WTC11 (cell line): Measurements from ENCODE around the gene ASF1A. TPM values are rescaled to one million over a fixed set of nuclear protein-coding genes. Genes with fewer than 3 reads are reported as not detected.

Experiments used
- ATAC-seq: fragments of 200-7000 bp; cut with Tn5 transposase; 2 replicates; pipeline ENCODE4 v1.10.0; 2021; ENCODE audit warnings: mild to moderate bottlenecking, moderate library complexity
- CTCF ChIA-PET: fragments of 300-600 bp; sonication (Branson Sonifier 250); formaldehyde crosslinking; loops from one replicate; lab custom pipeline; 2021; ENCODE audit warnings: antibody characterized with exemption; lab: Charles Lee
- POLR2A ChIA-PET: fragments of 350-600 bp; sonication (Branson Sonifier 250); formaldehyde crosslinking; loops from one replicate; lab custom pipeline; 2021; ENCODE audit warnings: antibody characterized with exemption; lab: Charles Lee
- DNase-seq: peaks from one replicate; pipeline ENCODE4 v3.0.0; 2021; ENCODE audit warnings: low spot score
- H3K27ac Mint-ChIP-seq: 2 replicates; pipeline ENCODE4 v1.8.0; 2021; ENCODE audit warnings: mixed read lengths
- H3K27me3 Mint-ChIP-seq: 2 replicates; pipeline ENCODE4 v1.8.0; 2021; ENCODE audit warnings: low read depth, mild to moderate bottlenecking, moderate library complexity, mixed read lengths
- H3K36me3 Mint-ChIP-seq: 2 replicates; pipeline ENCODE4 v1.8.0; 2021; ENCODE audit warnings: mixed read lengths
- H3K4me1 Mint-ChIP-seq: 2 replicates; pipeline ENCODE4 v1.8.0; 2022; ENCODE audit warnings: mixed read lengths
- H3K4me3 Mint-ChIP-seq: 2 replicates; pipeline ENCODE4 v1.8.0; 2021; ENCODE audit warnings: mild to moderate bottlenecking, moderate library complexity, mixed read lengths
- H3K9me3 Mint-ChIP-seq: 2 replicates; pipeline ENCODE4 v1.8.0; 2021; ENCODE audit warnings: mixed read lengths
- CBFB ChIP-seq: sonication (generic); formaldehyde crosslinking; IDR thresholded peaks from 2 replicates; pipeline ENCODE4 v1.8.1; 2022; ENCODE audit warnings: mild to moderate bottlenecking, low read depth, missing genetic modification reagents
- CTCF ChIP-seq: fragments of 200-600 bp; IDR thresholded peaks from 2 replicates; pipeline ENCODE4 v1.8.0; 2022; ENCODE audit warnings: antibody characterized with exemption
- FOXJ3 ChIP-seq: sonication (generic); formaldehyde crosslinking; IDR thresholded peaks from 2 replicates; pipeline ENCODE4 v1.9.0; 2021; ENCODE audit warnings: missing genetic modification reagents, mild to moderate bottlenecking, borderline replicate concordance
- GABPB1 ChIP-seq: sonication (generic); formaldehyde crosslinking; IDR thresholded peaks from 2 replicates; pipeline ENCODE4 v1.8.1; 2023; ENCODE audit warnings: mild to moderate bottlenecking, missing genetic modification reagents
- GRHL2 ChIP-seq: fragments of 250-450 bp; sonication (Bioruptor Pico); IDR thresholded peaks from 2 replicates; pipeline ENCODE4 v1.8.0; 2022; ENCODE audit warnings: mild to moderate bottlenecking, moderate library complexity; ENCODE audit not compliant: insufficient replicate concordance, severe bottlenecking
- HMGXB4 ChIP-seq: sonication (generic); formaldehyde crosslinking; IDR thresholded peaks from 2 replicates; pipeline ENCODE4 v1.8.1; 2023; ENCODE audit warnings: mild to moderate bottlenecking, moderate library complexity, missing genetic modification reagents
- NFATC4 ChIP-seq: fragments of 250-450 bp; sonication (Bioruptor Pico); IDR thresholded peaks from 2 replicates; pipeline ENCODE4 v1.9.0; 2021; ENCODE audit warnings: mild to moderate bottlenecking
- SMAD3 ChIP-seq: sonication (generic); formaldehyde crosslinking; IDR thresholded peaks from 2 replicates; pipeline ENCODE4 v1.8.0; 2022; ENCODE audit warnings: missing genetic modification reagents, mild to moderate bottlenecking, borderline replicate concordance
- ZBTB21 ChIP-seq: sonication (generic); formaldehyde crosslinking; IDR thresholded peaks from 2 replicates; pipeline ENCODE4 v1.8.1; 2023; ENCODE audit warnings: mild to moderate bottlenecking, missing genetic modification reagents, borderline replicate concordance
- ZNF219 ChIP-seq: sonication (generic); formaldehyde crosslinking; IDR thresholded peaks from 2 replicates; pipeline ENCODE4 v1.8.0; 2023; ENCODE audit warnings: missing genetic modification reagents, mild to moderate bottlenecking, borderline replicate concordance
- ZNF423 ChIP-seq: fragments of 250-450 bp; sonication (Bioruptor Pico); IDR thresholded peaks from 2 replicates; pipeline ENCODE4 v2.1.2; 2022; ENCODE audit warnings: mild to moderate bottlenecking, moderate library complexity
- ZNF532 ChIP-seq: fragments of 250-450 bp; sonication (Bioruptor Pico); IDR thresholded peaks from 2 replicates; pipeline ENCODE4 v1.9.0; 2021; ENCODE audit warnings: mild to moderate bottlenecking, borderline replicate concordance
- total RNA-seq: library from RNA; stranded (reverse); gene quantifications from 3 replicates; pipeline ENCODE4 v1.2.3, GENCODE V29; 2021
- TF ChIP-seq, protein P1 (sequence below): fragments of 250-450 bp; sonication (Bioruptor Pico); IDR thresholded peaks from 2 replicates; pipeline ENCODE4 v1.9.0; 2021; ENCODE audit warnings: moderate library complexity, mild to moderate bottlenecking, inconsistent platforms, borderline replicate concordance
- TF ChIP-seq, protein P2 (sequence below): sonication (generic); formaldehyde crosslinking; IDR thresholded peaks from 2 replicates; pipeline ENCODE4 v1.8.1; 2022; ENCODE audit warnings: mild to moderate bottlenecking, missing genetic modification reagents, moderate library complexity, borderline replicate concordance
- TF ChIP-seq, protein P3 (sequence below): sonication (generic); formaldehyde crosslinking; IDR thresholded peaks from 2 replicates; pipeline ENCODE4 v1.8.0; 2022; ENCODE audit warnings: mild to moderate bottlenecking, missing genetic modification reagents
- TF ChIP-seq, protein P4 (sequence below): fragments of 250-450 bp; sonication (Bioruptor Pico); IDR thresholded peaks from 2 replicates; pipeline ENCODE4 v1.9.0; 2021; ENCODE audit warnings: mild to moderate bottlenecking

ASF1A gene
- total RNA-seq, 1 experiment from 2014 or later: 36.7 TPM

GRCh38 chr6:118875672-118876071 lies 18.3 kb upstream of the ASF1A start:
- no peaks in the 10 kb centered on the region for H3K27me3 Mint-ChIP-seq
- DNase-seq (no peak), ATAC-seq (no peak)
- peaks cover 10% of the 10 kb centered on the region for H3K4me1 Mint-ChIP-seq
- ChIA-PET CTCF (no interaction called here), POLR2A (no interaction called here)
- TF ChIP-seq, protein P1, sequence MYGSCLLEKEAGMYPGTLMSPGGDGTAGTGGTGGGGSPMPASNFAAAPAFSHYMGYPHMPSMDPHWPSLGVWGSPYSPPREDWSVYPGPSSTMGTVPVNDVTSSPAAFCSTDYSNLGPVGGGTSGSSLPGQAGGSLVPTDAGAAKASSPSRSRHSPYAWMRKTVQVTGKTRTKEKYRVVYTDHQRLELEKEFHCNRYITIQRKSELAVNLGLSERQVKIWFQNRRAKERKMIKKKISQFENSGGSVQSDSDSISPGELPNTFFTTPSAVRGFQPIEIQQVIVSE (CRISPR knock-in tag): no peak
- no peak for TF ChIP-seq SMAD3 (CRISPR knock-in tag)
- TF ChIP-seq CBFB (CRISPR knock-in tag): no peak
- TF ChIP-seq CTCF: no peak
- no peak for TF ChIP-seq ZBTB21
- no peak for TF ChIP-seq HMGXB4 (CRISPR knock-in tag)
- TF ChIP-seq ZNF219: no peak
- no peak for TF ChIP-seq GABPB1 (CRISPR knock-in tag)
- TF ChIP-seq, protein P2, sequence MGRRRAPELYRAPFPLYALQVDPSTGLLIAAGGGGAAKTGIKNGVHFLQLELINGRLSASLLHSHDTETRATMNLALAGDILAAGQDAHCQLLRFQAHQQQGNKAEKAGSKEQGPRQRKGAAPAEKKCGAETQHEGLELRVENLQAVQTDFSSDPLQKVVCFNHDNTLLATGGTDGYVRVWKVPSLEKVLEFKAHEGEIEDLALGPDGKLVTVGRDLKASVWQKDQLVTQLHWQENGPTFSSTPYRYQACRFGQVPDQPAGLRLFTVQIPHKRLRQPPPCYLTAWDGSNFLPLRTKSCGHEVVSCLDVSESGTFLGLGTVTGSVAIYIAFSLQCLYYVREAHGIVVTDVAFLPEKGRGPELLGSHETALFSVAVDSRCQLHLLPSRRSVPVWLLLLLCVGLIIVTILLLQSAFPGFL (CRISPR knock-in tag): no peak
- TF ChIP-seq, protein P3, sequence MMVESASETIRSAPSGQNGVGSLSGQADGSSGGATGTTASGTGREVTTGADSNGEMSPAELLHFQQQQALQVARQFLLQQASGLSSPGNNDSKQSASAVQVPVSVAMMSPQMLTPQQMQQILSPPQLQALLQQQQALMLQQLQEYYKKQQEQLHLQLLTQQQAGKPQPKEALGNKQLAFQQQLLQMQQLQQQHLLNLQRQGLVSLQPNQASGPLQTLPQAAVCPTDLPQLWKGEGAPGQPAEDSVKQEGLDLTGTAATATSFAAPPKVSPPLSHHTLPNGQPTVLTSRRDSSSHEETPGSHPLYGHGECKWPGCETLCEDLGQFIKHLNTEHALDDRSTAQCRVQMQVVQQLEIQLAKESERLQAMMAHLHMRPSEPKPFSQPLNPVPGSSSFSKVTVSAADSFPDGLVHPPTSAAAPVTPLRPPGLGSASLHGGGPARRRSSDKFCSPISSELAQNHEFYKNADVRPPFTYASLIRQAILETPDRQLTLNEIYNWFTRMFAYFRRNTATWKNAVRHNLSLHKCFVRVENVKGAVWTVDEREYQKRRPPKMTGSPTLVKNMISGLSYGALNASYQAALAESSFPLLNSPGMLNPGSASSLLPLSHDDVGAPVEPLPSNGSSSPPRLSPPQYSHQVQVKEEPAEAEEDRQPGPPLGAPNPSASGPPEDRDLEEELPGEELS (CRISPR knock-in tag): no peak
- peaks cover 4% of the 10 kb centered on the region; the same call in 1 of the 2 replicates for H3K9me3 Mint-ChIP-seq
- no peaks in the 10 kb centered on the region for H3K36me3 Mint-ChIP-seq
- no peak overlapping the region for H3K4me3 Mint-ChIP-seq
- H3K27ac Mint-ChIP-seq: no peak overlapping the region

DNA sequence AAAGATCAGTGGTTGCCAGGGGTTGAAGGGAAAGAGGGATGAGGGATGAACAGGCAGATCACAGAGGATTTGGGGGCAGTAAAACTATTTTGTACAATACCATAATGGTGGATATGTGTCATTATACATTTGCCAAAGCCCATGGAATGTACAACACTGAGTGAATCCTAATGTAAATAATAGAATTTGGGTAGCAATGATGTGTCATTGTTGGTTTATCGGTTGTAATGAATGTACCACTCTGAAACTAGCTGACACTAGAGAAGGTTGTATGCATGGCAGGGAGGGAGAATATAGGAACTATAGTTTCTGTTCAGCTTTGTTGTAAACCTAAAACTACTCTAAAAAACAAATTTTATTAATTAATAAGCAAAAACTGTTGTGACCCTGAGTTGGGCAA lies 17.8 kb upstream of the ASF1A start:
- Mint-ChIP-seq H3K4me3 (no peak overlapping the region), H3K27me3 (no peaks in the 10 kb centered on the region), H3K36me3 (no peaks in the 10 kb centered on the region), H3K4me1 (peaks cover 12% of the 10 kb centered on the region), H3K27ac (no peak overlapping the region), H3K9me3 (peaks cover 4% of the 10 kb centered on the region; the same call in 1 of the 2 replicates)
- ATAC-seq (no peak), DNase-seq (no peak)
- CTCF ChIA-PET: no interaction called here
- POLR2A ChIA-PET: no interaction called here
- TF ChIP-seq FOXJ3 (CRISPR knock-in tag) (no peak), GRHL2 (CRISPR knock-in tag) (no peak), ZNF532 (CRISPR knock-in tag) (no peak), ZNF423 (CRISPR knock-in tag) (no peak), NFATC4 (CRISPR knock-in tag) (no peak)
- TF ChIP-seq, protein P3 (CRISPR knock-in tag): no peak
- TF ChIP-seq, protein P1 (CRISPR knock-in tag): no peak
- TF ChIP-seq, protein P4, sequence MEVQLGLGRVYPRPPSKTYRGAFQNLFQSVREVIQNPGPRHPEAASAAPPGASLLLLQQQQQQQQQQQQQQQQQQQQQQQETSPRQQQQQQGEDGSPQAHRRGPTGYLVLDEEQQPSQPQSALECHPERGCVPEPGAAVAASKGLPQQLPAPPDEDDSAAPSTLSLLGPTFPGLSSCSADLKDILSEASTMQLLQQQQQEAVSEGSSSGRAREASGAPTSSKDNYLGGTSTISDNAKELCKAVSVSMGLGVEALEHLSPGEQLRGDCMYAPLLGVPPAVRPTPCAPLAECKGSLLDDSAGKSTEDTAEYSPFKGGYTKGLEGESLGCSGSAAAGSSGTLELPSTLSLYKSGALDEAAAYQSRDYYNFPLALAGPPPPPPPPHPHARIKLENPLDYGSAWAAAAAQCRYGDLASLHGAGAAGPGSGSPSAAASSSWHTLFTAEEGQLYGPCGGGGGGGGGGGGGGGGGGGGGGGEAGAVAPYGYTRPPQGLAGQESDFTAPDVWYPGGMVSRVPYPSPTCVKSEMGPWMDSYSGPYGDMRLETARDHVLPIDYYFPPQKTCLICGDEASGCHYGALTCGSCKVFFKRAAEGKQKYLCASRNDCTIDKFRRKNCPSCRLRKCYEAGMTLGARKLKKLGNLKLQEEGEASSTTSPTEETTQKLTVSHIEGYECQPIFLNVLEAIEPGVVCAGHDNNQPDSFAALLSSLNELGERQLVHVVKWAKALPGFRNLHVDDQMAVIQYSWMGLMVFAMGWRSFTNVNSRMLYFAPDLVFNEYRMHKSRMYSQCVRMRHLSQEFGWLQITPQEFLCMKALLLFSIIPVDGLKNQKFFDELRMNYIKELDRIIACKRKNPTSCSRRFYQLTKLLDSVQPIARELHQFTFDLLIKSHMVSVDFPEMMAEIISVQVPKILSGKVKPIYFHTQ (CRISPR knock-in tag): no peak
